GM19463 (cell line): ENCODE data around the gene HIPK3.
A peak's percentile ranks its signal among the peaks of the same experiment; 100 is the strongest.
"Not testable (repeated sequence)": the region's sequence is repeated elsewhere in the genome, so short reads cannot be mapped to it uniquely, and the experiment has no call there.

Source experiments
- ATAC-seq: cut with Tn5 transposase; IDR thresholded peaks from one replicate; pipeline ENCODE4 v1.9.1; 2021; ENCODE audit warnings: mild to moderate bottlenecking, moderate library complexity; ENCODE audit not compliant: unreplicated experiment

Gene HIPK3

GRCh38 chr11:33258631-33259205 is 1.5 kb downstream of the HIPK3 start:
- ATAC-seq: no peak

DNA sequence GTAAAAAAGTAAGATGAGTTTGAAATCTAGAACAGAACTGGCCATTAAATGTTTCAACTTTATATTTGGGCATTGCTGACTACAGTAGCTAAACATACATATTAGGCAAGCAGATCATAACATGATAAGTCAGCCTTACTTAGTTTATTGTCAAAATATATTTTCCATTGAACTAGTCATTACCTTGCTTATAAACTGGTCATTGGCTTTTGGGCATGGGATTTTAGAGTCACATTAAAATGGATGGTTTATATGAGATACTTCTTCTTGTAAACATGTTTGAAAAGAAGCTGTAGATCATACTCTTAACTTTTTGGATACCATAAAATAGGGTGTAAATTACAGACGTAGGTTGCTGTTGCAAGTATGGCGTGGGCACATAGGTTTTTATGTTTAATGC is 2.7 kb downstream of the HIPK3 start:
- ATAC-seq: no peak

- not testable (repeated sequence) for ATAC-seq
Measured at GRCh38 chr11:33261350-33261749, 4.2 kb downstream of the HIPK3 start.

GRCh38 chr11:33262011-33262645 is 4.9 kb downstream of the HIPK3 start:
- no peak for ATAC-seq

DNA sequence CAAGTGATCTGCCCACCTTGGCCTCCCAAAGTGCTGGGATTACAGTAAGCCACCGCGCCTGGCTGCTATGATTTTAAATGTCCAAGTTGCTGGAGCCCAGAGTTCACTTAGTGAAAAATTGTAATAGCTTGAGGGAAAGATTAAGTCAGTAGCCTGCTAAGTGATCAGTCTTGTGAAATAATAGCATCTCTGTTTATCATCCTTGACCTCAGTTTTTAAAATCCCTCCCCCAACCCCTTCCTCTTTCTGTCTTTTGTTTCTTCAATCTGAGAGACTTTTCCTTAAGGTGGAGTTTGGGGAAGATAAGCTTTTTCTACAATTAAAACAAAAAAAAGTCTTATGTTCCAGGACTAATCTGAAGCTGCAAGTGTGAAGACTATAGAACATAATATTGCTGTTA is 6.4 kb downstream of the HIPK3 start:
- ATAC-seq: no peak

DNA sequence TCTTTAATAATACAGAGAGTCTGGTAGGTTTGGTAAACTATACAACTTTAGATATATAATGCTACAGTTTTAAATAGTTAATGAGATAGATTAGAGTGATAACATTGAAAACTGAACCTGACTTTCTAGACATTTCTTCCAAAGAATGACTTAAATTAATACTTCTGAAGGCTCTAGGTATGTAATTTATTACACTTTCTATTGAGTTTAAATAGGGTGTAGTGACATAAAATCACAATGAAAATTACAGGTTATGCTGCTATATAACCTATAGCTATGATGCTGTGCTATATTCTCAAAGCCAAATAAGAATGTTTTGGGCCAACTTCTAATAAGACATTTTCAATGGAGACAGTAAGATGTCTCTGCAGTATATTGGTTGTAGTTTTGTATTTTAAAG is 7.7 kb downstream of the HIPK3 start:
- no peak for ATAC-seq

GRCh38 chr11:33266393-33267215 is 9.4 kb downstream of the HIPK3 start:
- ATAC-seq: no peak

DNA sequence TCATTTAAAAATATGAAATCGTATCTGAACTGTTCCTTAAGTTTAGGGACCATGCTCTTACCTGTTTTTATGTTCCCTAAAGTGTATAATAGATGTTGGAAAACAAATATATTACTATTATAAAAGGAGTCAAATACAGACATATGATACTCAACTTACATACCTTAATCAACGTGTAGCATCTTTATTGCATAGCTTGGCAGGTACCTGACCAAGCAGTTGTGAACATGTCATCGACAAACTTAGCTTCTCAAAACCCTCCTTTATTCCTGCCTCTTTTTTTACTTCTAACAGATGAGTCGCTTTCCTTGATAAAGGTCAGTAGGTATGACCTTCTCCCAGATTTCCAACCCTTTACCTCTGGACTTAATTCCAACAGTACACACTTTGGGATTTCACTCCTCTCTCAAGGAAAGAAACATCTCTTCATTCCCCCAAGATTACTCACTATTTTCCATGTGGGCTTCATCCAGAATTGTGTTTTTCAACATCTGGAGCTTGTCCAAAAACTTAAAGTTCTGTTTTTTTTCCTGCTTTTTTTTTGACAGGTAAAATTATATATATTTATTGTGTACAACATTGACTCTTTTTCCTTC is 11.9 kb downstream of the HIPK3 start:
- no peak for ATAC-seq

DNA sequence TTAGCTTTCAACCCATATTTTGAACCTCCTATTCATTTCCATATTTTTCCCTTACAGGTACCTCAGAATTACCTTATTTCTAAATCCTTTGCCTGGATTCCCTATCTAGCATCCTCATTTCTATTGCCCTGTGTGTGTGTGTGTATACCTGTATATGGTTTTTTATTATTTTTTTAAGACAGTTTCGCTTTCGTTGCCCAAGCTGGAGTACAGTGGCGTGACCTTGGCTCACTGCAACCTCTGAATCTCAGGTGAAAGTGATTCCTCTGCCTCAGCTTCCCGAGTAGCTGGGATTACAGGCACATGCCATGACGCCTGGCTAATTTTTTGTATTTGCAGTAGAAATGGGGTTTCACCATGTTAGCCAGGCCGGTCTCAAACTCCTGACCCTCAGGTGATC is 12.6 kb downstream of the HIPK3 start:
- no peak for ATAC-seq

DNA sequence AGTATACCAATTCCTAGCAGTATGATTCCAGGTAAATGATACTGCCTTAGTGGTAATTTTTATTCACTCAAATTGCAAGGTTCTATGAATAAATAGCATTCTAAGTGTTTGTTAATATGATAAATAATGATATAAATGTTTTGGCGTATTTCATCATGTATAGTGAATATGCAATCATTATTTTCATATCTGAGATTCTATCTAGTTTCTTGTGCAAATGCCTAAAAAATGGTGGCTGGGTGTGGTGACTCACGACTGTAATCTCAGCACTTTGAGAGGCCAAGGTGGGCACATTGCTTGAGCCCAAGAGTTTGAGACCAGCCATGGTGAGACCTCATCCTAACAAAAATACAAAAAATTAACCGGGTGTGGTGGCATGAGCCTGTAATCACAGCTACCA is 13.9 kb downstream of the HIPK3 start:
- ATAC-seq: no peak

- ATAC-seq: no peak
Measured at GRCh38 chr11:33272338-33273107, 15.3 kb downstream of the HIPK3 start.

DNA sequence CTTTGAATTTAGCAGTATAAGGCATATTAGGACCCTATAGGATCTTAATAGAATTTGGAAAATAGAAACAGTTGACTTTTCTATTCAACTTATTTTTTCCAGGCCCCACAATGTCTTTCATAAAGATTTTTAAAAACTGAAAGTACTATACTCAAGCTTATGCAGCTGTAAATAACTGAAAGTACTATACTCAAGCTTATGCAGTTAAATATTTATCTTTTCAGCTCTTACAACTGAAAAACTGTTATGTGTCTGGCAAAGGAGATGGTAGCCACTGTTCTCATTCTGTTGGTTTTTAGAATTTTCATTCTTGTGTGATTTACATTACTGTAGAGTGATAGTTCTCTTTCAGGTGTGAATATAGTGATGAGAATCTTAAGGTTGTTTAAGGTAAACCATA is 16.5 kb downstream of the HIPK3 start:
- peak; percentile 58 for ATAC-seq

DNA sequence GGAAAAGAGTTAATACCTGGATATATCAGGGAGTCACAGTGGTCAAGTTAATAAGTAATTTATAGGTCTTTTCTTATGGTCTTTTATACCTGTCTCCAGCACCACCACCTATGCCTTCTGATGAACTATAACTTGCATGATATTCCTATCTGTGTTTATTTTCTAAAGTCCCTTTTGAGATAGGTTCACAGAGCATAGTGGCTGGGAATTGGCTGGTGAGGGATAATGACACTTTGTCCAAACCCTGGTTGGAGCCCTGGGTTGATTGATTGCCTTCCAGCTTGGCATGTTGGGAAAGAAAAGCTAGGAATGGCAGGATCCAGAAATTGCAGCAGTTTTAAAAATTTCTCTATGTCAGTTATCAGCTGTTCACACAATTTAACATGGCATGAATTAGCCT is 23.2 kb downstream of the HIPK3 start:
- ATAC-seq: no peak

- no peak for ATAC-seq
Measured at GRCh38 chr11:33281758-33282157, 24.6 kb downstream of the HIPK3 start.

DNA sequence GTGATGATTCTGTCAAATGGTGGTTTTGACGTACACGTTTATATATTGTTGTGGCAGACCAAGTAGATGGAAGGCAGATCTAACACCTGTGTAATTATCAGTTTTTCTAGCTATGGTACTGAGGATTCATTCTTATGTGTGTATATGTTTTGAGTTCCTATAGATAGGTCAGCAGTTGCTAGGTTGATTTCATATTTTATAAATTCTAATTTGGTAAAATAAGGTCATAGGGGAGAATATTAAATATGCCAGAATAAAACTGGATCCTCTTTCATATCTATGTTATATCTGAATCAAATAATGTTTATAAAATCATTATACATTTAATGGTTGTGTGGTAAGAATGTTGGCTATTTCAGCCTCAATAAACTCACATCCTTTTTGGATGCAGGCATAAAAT is 27.6 kb downstream of the HIPK3 start:
- no peak for ATAC-seq

- ATAC-seq: no peak
Measured at GRCh38 chr11:33290319-33290718, 33.1 kb downstream of the HIPK3 start.

DNA sequence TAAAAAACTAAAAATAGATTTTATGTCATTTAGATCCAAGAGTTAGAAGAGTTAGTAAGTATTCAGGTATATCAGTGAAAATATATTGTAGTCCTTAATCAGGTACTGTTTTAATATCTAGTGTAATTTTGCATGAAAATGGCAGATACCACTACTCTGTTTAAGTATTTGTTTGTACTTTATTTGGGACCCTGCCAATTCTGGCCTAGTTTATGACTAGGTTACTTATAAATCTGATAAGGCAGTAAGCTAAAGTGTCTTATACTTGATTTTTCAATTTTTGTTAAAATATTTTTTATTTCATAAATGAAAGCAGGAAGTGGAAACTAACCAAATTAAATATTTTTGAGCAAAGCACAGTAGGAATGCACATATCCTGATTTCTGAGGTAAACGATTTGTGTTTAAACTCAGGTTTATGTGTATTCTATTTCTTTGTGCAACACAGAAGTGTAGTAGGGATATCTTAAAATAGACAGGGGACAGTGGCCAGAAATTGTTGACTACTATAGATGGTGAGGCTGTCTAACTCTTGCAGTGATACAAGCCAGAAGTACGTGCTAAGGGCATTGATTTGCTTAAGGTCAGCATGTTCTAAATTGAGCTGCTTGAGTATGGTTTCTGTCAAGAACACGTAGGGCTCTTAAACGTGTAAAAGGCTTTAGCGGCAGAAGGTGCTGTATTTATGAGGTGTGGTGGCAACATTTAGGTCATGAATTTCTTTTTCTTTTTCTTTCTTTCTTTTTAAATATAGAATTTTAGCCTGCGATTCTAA is 34.0 kb downstream of the HIPK3 start:
- peak; percentile 94 for ATAC-seq

GRCh38 chr11:33292311-33292710 is 35.1 kb downstream of the HIPK3 start:
- ATAC-seq: no peak

- ATAC-seq: no peak
Measured at GRCh38 chr11:33294224-33294623, 37.0 kb downstream of the HIPK3 start.

GRCh38 chr11:33294797-33295196 is 37.6 kb downstream of the HIPK3 start:
- no peak for ATAC-seq
